ENCODE measurements around the gene PGAM2. TPM values are rescaled to one million over a fixed set of nuclear protein-coding genes. Genes with fewer than 3 reads are reported as not detected.

PGAM2 gene
- total RNA-seq (2016; rRNA removed; fragmentation: Illumina TruSeq; extraction: Trizol), result 0.22 TPM in 1 of 2 replicates, not detected in the other
- total RNA-seq (2016; cell fraction: cytosol; rRNA removed; fragmentation: Illumina TruSeq; extraction: Trizol; ENCODE audit: low read depth), result not detected in 2 replicates
- not detected in 2 replicates for total RNA-seq (2016; cell fraction: insoluble cytoplasmic fraction; rRNA removed; fragmentation: Illumina TruSeq; extraction: Trizol)
- not detected in 2 replicates for total RNA-seq (2016; cell fraction: membrane; rRNA removed; fragmentation: Illumina TruSeq; extraction: Trizol)
- not detected in 2 replicates for total RNA-seq (2016; cell fraction: nucleus; rRNA removed; fragmentation: Illumina TruSeq; extraction: Trizol)
- 0.18 TPM in 1 of 2 replicates, not detected in the other for polyA plus RNA-seq (2011; rRNA removed)
- 0.13 TPM in 1 of 2 replicates, not detected in the other for polyA plus RNA-seq (2011; cell fraction: cytosol; rRNA removed)
- 1.5 and 1.9 TPM in 2 replicates for polyA plus RNA-seq (2011; cell fraction: nucleus; rRNA removed)
- 0.35 and 0.49 TPM in 2 replicates for polyA plus RNA-seq (2012)
- not detected in 2 replicates for polyA plus RNA-seq (2016; cell fraction: cytosol; fragmentation: Illumina TruSeq; extraction: Trizol; ENCODE audit: low read depth)
- polyA plus RNA-seq (2016; cell fraction: insoluble cytoplasmic fraction; fragmentation: Illumina TruSeq; extraction: Trizol; ENCODE audit: low read depth), result not detected in 2 replicates
- not detected in 2 replicates for polyA plus RNA-seq (2016; cell fraction: membrane; fragmentation: Illumina TruSeq; extraction: Trizol; ENCODE audit: low read depth)
- not detected in 2 replicates for polyA plus RNA-seq (2016; cell fraction: nucleus; fragmentation: Illumina TruSeq; extraction: Trizol; ENCODE audit: insufficient read depth, low read depth)
- polyA minus RNA-seq (2011; rRNA and poly(A)+ RNA removed; ENCODE audit: low replicate concordance), result 0.19 and 0.24 TPM in 2 replicates
- polyA minus RNA-seq (2011; cell fraction: cytosol; rRNA and poly(A)+ RNA removed), result not detected in 2 replicates
- polyA minus RNA-seq (2011; cell fraction: nucleus; rRNA and poly(A)+ RNA removed), result 0.62 and 0.90 TPM in 2 replicates
- Bru-seq, nascent RNA, result percentile 27 among the genes with signal in this experiment
- BruChase-seq, experiment 1, labeled RNA remaining after a 6-hour chase, result percentile 37 among the genes with signal in this experiment
- percentile 29 among the genes with signal in this experiment for BruChase-seq, experiment 2, labeled RNA remaining after a 2-hour chase
- long read RNA-seq, experiment 1, result 0 reads
- long read RNA-seq, experiment 2, result 0 reads

DNA sequence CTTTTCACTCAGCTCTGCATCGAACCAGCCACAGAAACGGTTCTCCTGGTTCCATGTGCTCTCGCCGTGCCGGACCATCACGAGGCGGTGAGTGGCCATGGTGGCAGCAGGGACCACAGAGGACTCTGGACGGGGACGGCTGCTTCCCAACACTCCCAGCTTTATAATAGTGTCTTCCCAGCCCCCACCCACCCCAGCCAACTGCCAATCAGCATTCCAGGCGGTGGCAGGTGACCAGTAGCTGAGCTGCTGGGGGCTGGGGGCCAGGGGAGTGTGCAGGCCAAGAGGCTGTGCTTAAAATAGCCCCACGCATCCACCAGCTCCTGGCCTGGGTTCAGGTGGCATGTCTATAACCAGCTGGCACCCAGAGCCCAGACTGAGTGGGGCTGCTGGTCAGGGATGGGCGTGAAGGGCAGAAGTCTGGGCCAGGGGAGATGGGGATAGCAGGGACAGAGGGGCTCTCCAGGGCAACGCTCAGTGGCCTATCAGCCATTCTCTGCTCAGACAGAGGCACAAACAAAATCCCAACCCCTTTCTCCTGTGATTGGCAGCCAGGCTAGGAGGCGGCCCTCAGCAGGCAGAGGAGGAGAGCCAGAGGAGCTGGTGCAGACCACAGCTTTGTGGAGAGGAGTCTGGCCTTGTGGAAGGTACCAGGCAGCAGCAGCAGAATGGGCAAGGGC lies at the start of gene PGAM2:
TSS of gene PGAM2 (minus strand) at position 137 of the 680 bp plus-strand sequence. CDS start at position 99, 38 bp downstream.
- CTCF ChIA-PET (ENCODE audit: low intra/inter-chr PET ratio, low total read pairs), result no interaction called here
- POLR2A ChIA-PET, result interaction anchor here (1.2 kb wide), 1 partner anchor 21 kb away, joined by 3 read pairs; the partner anchor contains the start of gene DBNL
- no peaks in the 10 kb centered on the region for H3K27me3 ChIP-seq (ENCODE audit: control insufficient read depth in 1 of 2, insufficient read depth in 2 of 2, low read length in 2 of 2)
- no peak for TF ChIP-seq ZSCAN25 (CRISPR knock-in tag; IDR thresholded peaks at IDR 0.05)
- TF ChIP-seq AGO1 (IDR thresholded peaks at IDR 0.05; ENCODE audit: low read depth, low read length, poor library complexity, severe bottlenecking), result peak; percentile 93
- TF ChIP-seq, protein P1, sequence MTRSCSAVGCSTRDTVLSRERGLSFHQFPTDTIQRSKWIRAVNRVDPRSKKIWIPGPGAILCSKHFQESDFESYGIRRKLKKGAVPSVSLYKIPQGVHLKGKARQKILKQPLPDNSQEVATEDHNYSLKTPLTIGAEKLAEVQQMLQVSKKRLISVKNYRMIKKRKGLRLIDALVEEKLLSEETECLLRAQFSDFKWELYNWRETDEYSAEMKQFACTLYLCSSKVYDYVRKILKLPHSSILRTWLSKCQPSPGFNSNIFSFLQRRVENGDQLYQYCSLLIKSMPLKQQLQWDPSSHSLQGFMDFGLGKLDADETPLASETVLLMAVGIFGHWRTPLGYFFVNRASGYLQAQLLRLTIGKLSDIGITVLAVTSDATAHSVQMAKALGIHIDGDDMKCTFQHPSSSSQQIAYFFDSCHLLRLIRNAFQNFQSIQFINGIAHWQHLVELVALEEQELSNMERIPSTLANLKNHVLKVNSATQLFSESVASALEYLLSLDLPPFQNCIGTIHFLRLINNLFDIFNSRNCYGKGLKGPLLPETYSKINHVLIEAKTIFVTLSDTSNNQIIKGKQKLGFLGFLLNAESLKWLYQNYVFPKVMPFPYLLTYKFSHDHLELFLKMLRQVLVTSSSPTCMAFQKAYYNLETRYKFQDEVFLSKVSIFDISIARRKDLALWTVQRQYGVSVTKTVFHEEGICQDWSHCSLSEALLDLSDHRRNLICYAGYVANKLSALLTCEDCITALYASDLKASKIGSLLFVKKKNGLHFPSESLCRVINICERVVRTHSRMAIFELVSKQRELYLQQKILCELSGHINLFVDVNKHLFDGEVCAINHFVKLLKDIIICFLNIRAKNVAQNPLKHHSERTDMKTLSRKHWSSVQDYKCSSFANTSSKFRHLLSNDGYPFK (CRISPR knock-in tag; IDR thresholded peaks at IDR 0.05; ENCODE audit: borderline replicate concordance), result no peak
- TF ChIP-seq KDM5B (CRISPR knock-in tag; IDR thresholded peaks at IDR 0.05; ENCODE audit: borderline replicate concordance), result peak; percentile 18; the same call in 1 of the 2 replicates
- peak; percentile 40; the same call in 1 of the 2 replicates for TF ChIP-seq ZSCAN21 (CRISPR knock-in tag; IDR thresholded peaks at IDR 0.05; ENCODE audit: borderline replicate concordance)
- TF ChIP-seq ZMYM4 (CRISPR knock-in tag; IDR thresholded peaks at IDR 0.05), result no peak
- TF ChIP-seq ZNF713 (CRISPR knock-in tag; IDR thresholded peaks at IDR 0.05), result no peak
- 0 out of 2 replicates have a peak, but pooled peaks have one; percentile 20 for TF ChIP-seq MEF2D (CRISPR knock-in tag; IDR thresholded peaks at IDR 0.05)
- TF ChIP-seq, protein P2, sequence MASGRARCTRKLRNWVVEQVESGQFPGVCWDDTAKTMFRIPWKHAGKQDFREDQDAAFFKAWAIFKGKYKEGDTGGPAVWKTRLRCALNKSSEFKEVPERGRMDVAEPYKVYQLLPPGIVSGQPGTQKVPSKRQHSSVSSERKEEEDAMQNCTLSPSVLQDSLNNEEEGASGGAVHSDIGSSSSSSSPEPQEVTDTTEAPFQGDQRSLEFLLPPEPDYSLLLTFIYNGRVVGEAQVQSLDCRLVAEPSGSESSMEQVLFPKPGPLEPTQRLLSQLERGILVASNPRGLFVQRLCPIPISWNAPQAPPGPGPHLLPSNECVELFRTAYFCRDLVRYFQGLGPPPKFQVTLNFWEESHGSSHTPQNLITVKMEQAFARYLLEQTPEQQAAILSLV (CRISPR knock-in tag; IDR thresholded peaks at IDR 0.05; ENCODE audit: borderline replicate concordance), result no peak
- TF ChIP-seq AGO2 (optimal IDR thresholded peaks at IDR 0.05; ENCODE audit: low read depth, low read length), result peak; percentile 92
- TF ChIP-seq PLRG1 (conservative IDR thresholded peaks at IDR 0.05), result no peak
- TF ChIP-seq, protein P3, sequence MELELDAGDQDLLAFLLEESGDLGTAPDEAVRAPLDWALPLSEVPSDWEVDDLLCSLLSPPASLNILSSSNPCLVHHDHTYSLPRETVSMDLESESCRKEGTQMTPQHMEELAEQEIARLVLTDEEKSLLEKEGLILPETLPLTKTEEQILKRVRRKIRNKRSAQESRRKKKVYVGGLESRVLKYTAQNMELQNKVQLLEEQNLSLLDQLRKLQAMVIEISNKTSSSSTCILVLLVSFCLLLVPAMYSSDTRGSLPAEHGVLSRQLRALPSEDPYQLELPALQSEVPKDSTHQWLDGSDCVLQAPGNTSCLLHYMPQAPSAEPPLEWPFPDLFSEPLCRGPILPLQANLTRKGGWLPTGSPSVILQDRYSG (CRISPR knock-in tag; IDR thresholded peaks at IDR 0.05), result no peak

More for the DNA sequence above, at the start of gene PGAM2:
- 70% methylated on average over 7 of the region's 14 CpGs for WGBS (ENCODE audit: low lambda C conversion rate)
- in situ Hi-C loops (cut with HindIII; ENCODE audit: extremely low pct_ligation_motif_present, low pct_unique_long_range_greater_than_20kb), result no loop called here
- no peak for FAIRE-seq
- Histone ChIP-seq H3K27ac (ENCODE audit: extremely low read length, insufficient read depth, low read length) (no peak within 1 kb of the TSS), H3K4me1 (ENCODE audit: insufficient read depth, low read length) (peaks cover 65% of the 10 kb centered on the region), H3K36me3 (replicated peaks in 1 of 2; ENCODE audit: control insufficient read depth in 1 of 2, insufficient read depth in 2 of 2, low read length in 2 of 2) (peaks cover 6 to 7% of the 10 kb centered on the region in 2 experiments; a peak in 3 of 5 replicates), H4K20me1 (ENCODE audit: insufficient read depth, low read length) (no peaks in the 10 kb centered on the region), H3K79me2 (ENCODE audit: insufficient read depth, low read length) (no peaks in the 10 kb centered on the region), H3K9ac (ENCODE audit: insufficient read depth, low read depth, low read length) (no peak within 1 kb of the TSS), H3K4me3 (replicated peaks in 1 of 3; ENCODE audit: insufficient read depth in 1 of 3, low read depth in 2 of 3, low read length in 3 of 3) (no peak within 1 kb of the TSS), H2AFZ (ENCODE audit: low read length) (no peak within 1 kb of the TSS), H3K4me2 (ENCODE audit: low read depth, low read length) (no peak within 1 kb of the TSS), H3K9me3 (ENCODE audit: low read length) (no peaks in the 10 kb centered on the region)
- BruUV-seq (replicated peaks), result no TSS peak
- ATAC-seq, result peak; percentile 7
- no peak for DNase-seq (ENCODE audit: low spot score)
- intact Hi-C loops (cut with micrococcal nuclease; ENCODE audit: unreplicated experiment), result no loop called here

Measured in HepG2 (cell line).